Right atrium auricular region (tissue), 2 donors: ENCODE measurements around the gene SH3BGRL2. TPM values are rescaled to one million over a fixed set of nuclear protein-coding genes. Genes with fewer than 3 reads are reported as not detected.

ENCODE experiments used
- DNase-seq: peaks from one replicate; pipeline ENCODE4 v3.0.0-alpha.2; 2019; ENCODE audit warnings: low spot score
- H3K27ac ChIP-seq, 2 donors: fragments of 200-600 bp; sonication (generic); 1 replicate in 1 of 2; 2 replicates in 1 of 2; pipeline ENCODE4 v1.5.1; 2016 to 2019
- H3K27me3 ChIP-seq, 2 donors: fragments of 200-600 bp; sonication (generic); one replicate each; pipeline versions ENCODE4 v1.5.1 to v1.6.0; 2017 to 2019
- H3K36me3 ChIP-seq: fragments of 200-600 bp; sonication (generic); one replicate; pipeline ENCODE4 v1.5.1; 2016
- H3K4me1 ChIP-seq, 2 donors: fragments of 200-600 bp; sonication (generic); one replicate each; pipeline versions ENCODE4 v1.5.1 to v1.6.0; 2017 to 2019
- H3K4me3 ChIP-seq, 2 donors: fragments of 200-600 bp; sonication (generic); 1 replicate in 1 of 2; 2 replicates in 1 of 2; pipeline ENCODE4 v1.5.1; 2017 to 2019; ENCODE audit warnings: mild to moderate bottlenecking in 1 of 2, moderate library complexity in 1 of 2
- H3K9me3 ChIP-seq, 2 donors: fragments of 200-600 bp; sonication (generic); one replicate each; pipeline ENCODE4 v1.5.1; 2019
- CTCF ChIP-seq, 2 donors: fragments of 200-600 bp; sonication (generic); IDR thresholded peaks; one replicate each; pipeline ENCODE4 v1.5.1; 2019; ENCODE audit warnings: antibody characterized with exemption in 2 of 2
- total RNA-seq, 2 donors: library from RNA; depleted of rRNA; stranded (reverse); fragments of >200 nt; gene quantifications; one replicate each; pipeline ENCODE4 v1.1.0, GENCODE V29; 2016

SH3BGRL2 gene
- total RNA-seq, 2 donors from 2014 or later: 9.6 to 15.5 TPM

GRCh38 chr6:79666634-79667033 lies 35.5 kb downstream of the SH3BGRL2 start:
- Histone ChIP-seq H3K27ac (no peak overlapping the region), H3K4me1 (peaks cover 0 to 18% of the 10 kb centered on the region in 2 donors), H3K4me3 (no peak overlapping the region), H3K36me3 (no peaks in the 10 kb centered on the region), H3K9me3 (no peaks in the 10 kb centered on the region), H3K27me3 (no peaks in the 10 kb centered on the region)
- DNase-seq: no peak
- no peak for TF ChIP-seq CTCF (IDR thresholded peaks at IDR 0.05)

- H3K27me3 ChIP-seq: no peaks in the 10 kb centered on the region
- no peak overlapping the region for H3K27ac ChIP-seq
- no peaks in the 10 kb centered on the region for H3K36me3 ChIP-seq
- H3K9me3 ChIP-seq: no peaks in the 10 kb centered on the region
- no peak overlapping the region for H3K4me3 ChIP-seq
- no peak for TF ChIP-seq CTCF (IDR thresholded peaks at IDR 0.05)
- H3K4me1 ChIP-seq: peaks cover 0 to 23% of the 10 kb centered on the region in 2 donors
- no peak for DNase-seq
Observed at GRCh38 chr6:79668381-79668780, 37.3 kb downstream of the SH3BGRL2 start.

GRCh38 chr6:79669766-79670165 lies 38.6 kb downstream of the SH3BGRL2 start:
- Histone ChIP-seq H3K4me1 (peaks cover 0 to 27% of the 10 kb centered on the region in 2 donors), H3K9me3 (no peaks in the 10 kb centered on the region), H3K27me3 (no peaks in the 10 kb centered on the region), H3K36me3 (no peaks in the 10 kb centered on the region), H3K27ac (no peak overlapping the region), H3K4me3 (no peak overlapping the region)
- no peak for TF ChIP-seq CTCF (IDR thresholded peaks at IDR 0.05)
- no peak for DNase-seq

GRCh38 chr6:79670789-79671188 lies 39.7 kb downstream of the SH3BGRL2 start:
- H3K4me3 ChIP-seq: no peak overlapping the region
- peaks cover 0 to 27% of the 10 kb centered on the region in 2 donors for H3K4me1 ChIP-seq
- no peak for DNase-seq
- H3K9me3 ChIP-seq: no peaks in the 10 kb centered on the region
- no peaks in the 10 kb centered on the region for H3K36me3 ChIP-seq
- no peaks in the 10 kb centered on the region for H3K27me3 ChIP-seq
- H3K27ac ChIP-seq: peak overlapping the region; percentile 41 to 49
- no peak for TF ChIP-seq CTCF (IDR thresholded peaks at IDR 0.05)

- no peak for DNase-seq
- H3K27ac ChIP-seq: peak overlapping the region; percentile 22 to 49
Observed at GRCh38 chr6:79671600-79672266, 40.6 kb downstream of the SH3BGRL2 start.

More at GRCh38 chr6:79671600-79672266, 40.6 kb downstream of the SH3BGRL2 start:
- Histone ChIP-seq H3K36me3 (no peaks in the 10 kb centered on the region), H3K27me3 (no peaks in the 10 kb centered on the region), H3K4me1 (peaks cover 0 to 27% of the 10 kb centered on the region in 2 donors), H3K4me3 (no peak overlapping the region), H3K9me3 (no peaks in the 10 kb centered on the region)
- TF ChIP-seq CTCF (IDR thresholded peaks at IDR 0.05): no peak
